Duodenal mucosa (tissue), 2 donors: Measurements from ENCODE around the gene IL31.
"Not testable (repeated sequence)": the region's sequence is repeated elsewhere in the genome, so short reads cannot be mapped to it uniquely, and the experiment has no call there.

Experiments used
- H3K27ac ChIP-seq: one replicate; pipeline ENCODE4 v1.7.0; 2013; ENCODE audit warnings: low read depth, low read length
- H3K27me3 ChIP-seq, 2 donors: one replicate each; pipeline ENCODE4 v1.7.0; 2013; ENCODE audit warnings: low read length in 2 of 2, control low read depth in 1 of 2; ENCODE audit not compliant: insufficient read depth in 2 of 2, control insufficient read depth in 1 of 2
- H3K36me3 ChIP-seq, 2 donors: one replicate each; pipeline ENCODE4 v1.7.0; 2013; ENCODE audit warnings: low read length in 2 of 2, control low read depth in 1 of 2; ENCODE audit not compliant: insufficient read depth in 2 of 2, control insufficient read depth in 1 of 2
- H3K4me1 ChIP-seq, 2 donors: one replicate each; pipeline ENCODE4 v1.7.0; 2013; ENCODE audit warnings: low read length in 2 of 2, control low read depth in 1 of 2; ENCODE audit not compliant: insufficient read depth in 2 of 2, control insufficient read depth in 1 of 2
- H3K4me3 ChIP-seq, 2 donors: one replicate each; pipeline ENCODE4 v1.7.0; 2013; ENCODE audit warnings: low read length in 2 of 2, low read depth in 1 of 2
- H3K9ac ChIP-seq, 2 donors: one replicate each; pipeline ENCODE4 v1.7.0; 2013; ENCODE audit warnings: low read length in 2 of 2, low read depth in 1 of 2
- H3K9me3 ChIP-seq, 2 donors: one replicate each; pipeline ENCODE4 v1.7.0; 2013; ENCODE audit warnings: low read length in 2 of 2, control low read depth in 1 of 2; ENCODE audit not compliant: control insufficient read depth in 1 of 2

The IL31 gene

GRCh38 chr12:122182887-122183587, 9.0 kb upstream of the IL31 start, which contains the start of gene LRRC43:
Gene LRRC43 (plus strand): TSS chr12:122183123. CDS start chr12:122183145, 22 bp downstream.
- no peaks in the 10 kb centered on the region for H3K9me3 ChIP-seq
- no peaks in the 10 kb centered on the region for H3K27me3 ChIP-seq
- no peaks in the 10 kb centered on the region for H3K36me3 ChIP-seq
- H3K4me1 ChIP-seq = peaks cover 0 to 2% of the 10 kb centered on the region in 2 donors
- H3K9ac ChIP-seq = peak within 1 kb of the TSS in 1 of 2 donors; percentile 54
- peak within 1 kb of the TSS; percentile 61 to 64 for H3K4me3 ChIP-seq
- no peak within 1 kb of the TSS for H3K27ac ChIP-seq

DNA sequence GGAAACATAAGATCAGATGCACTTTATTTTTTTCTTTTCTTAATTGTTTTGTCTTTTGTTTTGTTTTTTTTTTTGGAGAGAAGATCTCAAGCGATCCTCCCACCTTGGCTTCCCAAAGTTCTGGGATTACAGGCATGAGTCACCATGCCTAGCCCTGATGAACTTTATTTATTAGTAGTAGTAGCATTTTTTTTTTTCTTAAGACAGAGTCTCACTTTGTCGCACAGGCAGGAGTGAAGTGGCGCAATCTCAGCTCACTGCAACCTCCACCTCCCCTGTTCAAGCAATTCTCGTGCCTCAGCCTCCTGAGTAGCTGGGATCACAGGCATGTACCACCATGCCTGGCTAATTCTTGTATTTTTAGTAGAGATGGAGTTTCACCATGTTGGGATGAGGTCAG, 2.5 kb upstream of the IL31 start:
- H3K27me3 ChIP-seq, H3K4me1 ChIP-seq: not testable (repeated sequence)

DNA sequence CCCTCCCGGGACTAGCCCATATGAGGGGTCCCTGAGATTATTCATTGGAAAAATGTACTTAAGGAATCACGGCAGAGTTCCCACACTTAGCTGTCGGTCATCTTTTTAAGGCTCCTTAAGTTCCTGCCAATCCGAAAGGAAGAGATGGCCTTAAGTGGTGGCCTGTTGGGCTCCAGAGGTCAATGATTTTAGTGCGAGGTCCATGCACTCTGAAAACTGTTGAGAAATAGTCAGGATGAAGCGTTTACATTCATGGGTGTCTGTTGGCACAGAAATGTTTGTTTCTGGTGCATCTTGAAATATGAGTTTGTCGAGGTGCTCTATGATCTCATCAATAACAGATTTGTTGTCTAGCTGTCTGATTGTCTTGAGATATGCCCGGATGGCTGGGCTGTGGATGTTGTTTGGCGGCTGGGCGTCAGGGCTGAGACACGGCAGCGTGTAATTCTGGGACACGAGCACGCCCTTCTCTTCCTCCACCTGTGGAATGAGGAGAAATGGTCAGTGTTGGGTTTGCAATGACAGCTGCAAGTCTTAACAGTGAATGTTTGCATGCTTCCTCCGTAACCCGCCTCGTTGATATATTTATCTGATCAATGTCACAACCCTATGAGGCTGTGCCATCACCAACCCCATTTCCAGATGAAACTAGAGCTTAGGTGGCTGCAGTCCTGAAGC, 1.6 kb downstream of the IL31 start:
- no peaks in the 10 kb centered on the region for H3K9me3 ChIP-seq
- H3K9ac ChIP-seq = no peak overlapping the region
- H3K27me3 ChIP-seq = no peaks in the 10 kb centered on the region
- H3K4me3 ChIP-seq = no peak overlapping the region
- H3K36me3 ChIP-seq = no peaks in the 10 kb centered on the region
- H3K27ac ChIP-seq = no peak overlapping the region
- peaks cover 8% of the 10 kb centered on the region in 2 donors for H3K4me1 ChIP-seq

More for the DNA sequence above, 2.5 kb upstream of the IL31 start:
- H3K9ac ChIP-seq, H3K4me3 ChIP-seq, H3K9me3 ChIP-seq, H3K27ac ChIP-seq, H3K36me3 ChIP-seq: not testable (repeated sequence)

GRCh38 chr12:122171399-122171798, 2.6 kb downstream of the IL31 start:
- H3K27ac ChIP-seq = no peak overlapping the region
- H3K27me3 ChIP-seq = no peaks in the 10 kb centered on the region
- H3K4me1 ChIP-seq = peaks cover 5 to 8% of the 10 kb centered on the region in 2 donors
- no peak overlapping the region for H3K9ac ChIP-seq
- no peak overlapping the region for H3K4me3 ChIP-seq
- H3K36me3 ChIP-seq = no peaks in the 10 kb centered on the region
- H3K9me3 ChIP-seq = no peaks in the 10 kb centered on the region

- H3K9me3 ChIP-seq = no peaks in the 10 kb centered on the region
- H3K4me3 ChIP-seq = no peak overlapping the region
- H3K9ac ChIP-seq = no peak overlapping the region
- no peak overlapping the region for H3K27ac ChIP-seq
- peaks cover 5 to 8% of the 10 kb centered on the region in 2 donors for H3K4me1 ChIP-seq
- H3K27me3 ChIP-seq = no peaks in the 10 kb centered on the region
- H3K36me3 ChIP-seq = no peaks in the 10 kb centered on the region
Observed at GRCh38 chr12:122168492-122168891, 5.5 kb downstream of the IL31 start.

- H3K9ac ChIP-seq = no peak overlapping the region
- H3K27ac ChIP-seq = no peak overlapping the region
- no peak overlapping the region for H3K4me3 ChIP-seq
- H3K4me1 ChIP-seq = peaks cover 5 to 8% of the 10 kb centered on the region in 2 donors
- H3K36me3 ChIP-seq = no peaks in the 10 kb centered on the region
- no peaks in the 10 kb centered on the region for H3K27me3 ChIP-seq
- no peaks in the 10 kb centered on the region for H3K9me3 ChIP-seq
Observed at GRCh38 chr12:122167356-122167925, 6.6 kb downstream of the IL31 start.

DNA sequence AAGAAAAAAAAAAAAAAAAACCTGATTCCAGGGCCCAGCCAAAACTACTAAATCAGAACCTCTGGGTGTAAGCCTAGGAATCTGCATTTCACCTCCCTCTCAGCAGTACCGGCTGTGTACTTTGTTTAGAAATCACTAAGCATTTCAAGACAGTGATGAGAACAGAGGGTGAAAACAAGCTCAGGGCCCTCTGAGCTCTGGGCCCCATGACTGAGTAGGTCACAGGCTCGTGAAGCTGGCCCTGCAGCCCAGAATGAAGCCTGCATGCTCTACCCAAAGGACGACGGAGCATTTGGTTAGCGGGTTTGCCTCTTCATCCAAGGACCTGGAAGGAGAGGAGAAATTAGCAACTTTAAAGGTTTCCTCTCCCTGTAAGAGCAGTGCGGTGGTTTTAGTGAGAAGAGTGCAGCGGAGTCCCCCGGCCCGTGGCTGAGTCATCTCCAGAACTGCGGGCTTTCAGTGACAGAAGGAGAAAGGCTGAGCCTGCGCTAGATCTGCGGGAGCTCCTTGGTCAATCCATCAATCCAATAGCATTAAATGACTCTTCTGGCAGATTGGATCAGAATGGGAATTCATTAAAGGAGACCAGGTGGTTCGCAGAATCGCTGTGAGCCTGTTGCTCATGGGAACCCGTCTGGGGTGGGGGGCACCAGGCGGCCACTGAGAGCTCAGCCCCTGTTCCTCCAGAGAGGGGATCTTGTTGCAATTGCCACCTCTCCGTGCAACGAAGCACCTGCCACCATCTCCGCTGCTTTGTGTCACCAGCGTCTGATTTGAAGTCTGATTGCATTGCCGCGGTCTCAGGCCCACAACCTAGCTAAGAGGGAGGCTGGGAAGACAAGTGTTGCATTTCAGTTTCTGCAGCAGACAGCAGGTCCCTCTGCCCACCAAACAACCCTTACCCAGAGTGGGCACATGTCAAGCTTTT, 7.3 kb downstream of the IL31 start:
- H3K9me3 ChIP-seq = no peaks in the 10 kb centered on the region
- H3K4me1 ChIP-seq = peaks cover 5 to 8% of the 10 kb centered on the region in 2 donors
- no peak overlapping the region for H3K9ac ChIP-seq
- H3K27me3 ChIP-seq = no peaks in the 10 kb centered on the region
- no peak overlapping the region for H3K4me3 ChIP-seq
- no peak overlapping the region for H3K27ac ChIP-seq
- H3K36me3 ChIP-seq = no peaks in the 10 kb centered on the region

GRCh38 chr12:122162976-122163375, 11.0 kb downstream of the IL31 start:
- H3K9me3 ChIP-seq = no peaks in the 10 kb centered on the region
- no peak overlapping the region for H3K9ac ChIP-seq
- no peak overlapping the region for H3K27ac ChIP-seq
- peaks cover 5 to 8% of the 10 kb centered on the region in 2 donors for H3K4me1 ChIP-seq
- no peaks in the 10 kb centered on the region for H3K36me3 ChIP-seq
- no peaks in the 10 kb centered on the region for H3K27me3 ChIP-seq
- H3K4me3 ChIP-seq = no peak overlapping the region

- Histone ChIP-seq H3K4me3 (no peak overlapping the region), H3K9me3 (no peaks in the 10 kb centered on the region), H3K27me3 (no peaks in the 10 kb centered on the region)
Observed at GRCh38 chr12:122161682-122162081, 12.3 kb downstream of the IL31 start.

More at GRCh38 chr12:122161682-122162081, 12.3 kb downstream of the IL31 start:
- H3K27ac ChIP-seq = no peak overlapping the region
- H3K36me3 ChIP-seq = no peaks in the 10 kb centered on the region
- H3K9ac ChIP-seq = no peak overlapping the region
- H3K4me1 ChIP-seq = no peaks in the 10 kb centered on the region
